Stimulated activated CD4-positive, alpha-beta T cell treated with anti-CD3 and anti-CD28 coated beads, Interleukin-12 subunit alpha, Interleukin-12 subunit beta, amount 100 ng/mL, for 24 hours (primary cell): ENCODE results near the gene CCDC124.
"Not testable (repeated sequence)": the region's sequence is repeated elsewhere in the genome, so short reads cannot be mapped to it uniquely, and the experiment has no call there.

Experiments used
- DNase-seq, 2 experiments: peaks; one replicate each; pipeline ENCODE4 v3.0.0-alpha.2; 2020; ENCODE audit warnings: low read depth in 2 of 2

The CCDC124 gene

GRCh38 chr19:17932485-17933338 lies at the start of gene CCDC124:
Gene CCDC124 (plus strand): TSS chr19:17933015. CDS start chr19:17936421, 3,406 bp downstream.
- DNase-seq, result peak; percentile 81 to 88

- no peak for DNase-seq
These were observed 49.0 kb upstream of the CCDC124 start for GRCh38 chr19:17883627-17884410.

- DNase-seq, result no peak
These were observed 46.3 kb upstream of the CCDC124 start for GRCh38 chr19:17886515-17886914.

GRCh38 chr19:17887221-17887620 lies 45.6 kb upstream of the CCDC124 start:
- not testable (repeated sequence) for DNase-seq

- DNase-seq, result no peak
These were observed 44.6 kb upstream of the CCDC124 start for GRCh38 chr19:17888260-17888659.

GRCh38 chr19:17889609-17890214 lies 43.1 kb upstream of the CCDC124 start:
- no peak for DNase-seq

GRCh38 chr19:17893766-17894165 lies 39.0 kb upstream of the CCDC124 start:
- no peak for DNase-seq

GRCh38 chr19:17902701-17903100 lies 30.1 kb upstream of the CCDC124 start:
- no peak for DNase-seq

GRCh38 chr19:17908244-17908643 lies 24.6 kb upstream of the CCDC124 start:
- no peak for DNase-seq

GRCh38 chr19:17909003-17909732 lies 23.6 kb upstream of the CCDC124 start:
- no peak for DNase-seq

GRCh38 chr19:17910791-17911360 lies 21.9 kb upstream of the CCDC124 start:
- DNase-seq, result no peak

- no peak for DNase-seq
These were observed 16.7 kb upstream of the CCDC124 start for GRCh38 chr19:17915940-17916593.

- DNase-seq, result not testable (repeated sequence)
These were observed 14.7 kb upstream of the CCDC124 start for GRCh38 chr19:17918151-17918550.

GRCh38 chr19:17919122-17919521 lies 13.7 kb upstream of the CCDC124 start:
- not testable (repeated sequence) for DNase-seq

GRCh38 chr19:17920527-17920926 lies 12.3 kb upstream of the CCDC124 start:
- DNase-seq, result no peak

GRCh38 chr19:17922138-17922537 lies 10.7 kb upstream of the CCDC124 start:
- DNase-seq, result no peak

- DNase-seq, result no peak
These were observed 6.8 kb upstream of the CCDC124 start for GRCh38 chr19:17926044-17926443.

GRCh38 chr19:17929056-17929455 lies 3.8 kb upstream of the CCDC124 start:
- DNase-seq, result no peak

- DNase-seq, result peak in 1 of 2 experiments; percentile 23
These were observed 1.2 kb upstream of the CCDC124 start for GRCh38 chr19:17931532-17932191.
